Fibroblast of skin of left quadriceps (primary cell): ENCODE data around the gene P2RY2.

Experiments used
- DNase-seq, 2 experiments: peaks; one replicate each; pipeline ENCODE4 v3.0.0-alpha.2; 2013; ENCODE audit warnings: low read depth in 2 of 2

P2RY2 gene

DNA sequence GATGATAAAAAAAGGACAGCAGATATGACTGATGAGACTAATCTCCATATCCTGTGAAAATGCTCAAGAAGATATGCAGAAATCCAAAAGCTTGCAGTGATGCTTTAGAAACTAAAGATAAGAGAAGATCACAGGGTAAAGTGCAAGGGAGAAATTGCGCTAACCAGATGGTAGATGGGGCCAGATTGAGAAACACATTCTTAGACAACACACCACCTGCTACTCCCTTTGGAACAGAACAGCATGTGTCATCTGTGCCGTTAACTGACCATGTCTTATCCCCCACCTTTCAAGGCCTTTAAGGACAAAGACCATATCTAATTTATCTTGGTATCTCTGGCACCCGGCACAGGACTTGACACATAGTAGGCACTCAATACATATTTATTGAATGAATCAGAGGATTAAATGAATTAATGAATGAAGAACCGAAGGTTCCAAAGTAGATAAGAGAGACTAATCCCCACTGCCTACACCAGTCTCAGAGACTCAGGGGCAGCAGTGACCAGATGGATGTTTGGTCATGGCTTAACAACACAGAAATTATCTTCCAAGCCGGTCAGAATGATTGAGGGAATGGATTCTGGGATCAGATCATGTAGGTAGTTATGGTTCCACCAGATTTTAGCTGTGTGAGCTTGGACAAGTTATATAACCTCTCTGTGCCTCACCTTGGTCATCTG, 12.3 kb upstream of the P2RY2 start:
- DNase-seq, result no peak

DNA sequence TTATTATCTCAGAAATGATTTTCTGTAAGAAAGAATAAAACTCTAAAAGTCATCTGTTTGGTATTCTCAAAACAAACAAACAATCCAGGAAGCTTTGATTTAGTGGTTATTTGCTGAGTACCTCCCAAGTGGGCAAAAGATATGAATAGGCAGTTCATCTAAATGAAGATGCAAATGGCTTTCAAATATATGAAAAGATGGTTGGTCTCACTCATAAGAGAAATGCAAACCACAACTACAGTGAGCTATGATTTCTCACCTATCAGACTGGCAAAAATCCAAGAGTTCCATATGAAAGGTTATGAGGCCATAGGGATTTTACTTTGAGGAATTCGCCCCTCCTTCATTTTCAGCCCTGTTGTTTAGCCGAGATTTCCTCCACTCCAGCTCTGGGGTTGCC, 11.3 kb upstream of the P2RY2 start:
- no peak for DNase-seq

GRCh38 chr11:73209892-73210291, 8.2 kb upstream of the P2RY2 start:
- DNase-seq, result no peak

DNA sequence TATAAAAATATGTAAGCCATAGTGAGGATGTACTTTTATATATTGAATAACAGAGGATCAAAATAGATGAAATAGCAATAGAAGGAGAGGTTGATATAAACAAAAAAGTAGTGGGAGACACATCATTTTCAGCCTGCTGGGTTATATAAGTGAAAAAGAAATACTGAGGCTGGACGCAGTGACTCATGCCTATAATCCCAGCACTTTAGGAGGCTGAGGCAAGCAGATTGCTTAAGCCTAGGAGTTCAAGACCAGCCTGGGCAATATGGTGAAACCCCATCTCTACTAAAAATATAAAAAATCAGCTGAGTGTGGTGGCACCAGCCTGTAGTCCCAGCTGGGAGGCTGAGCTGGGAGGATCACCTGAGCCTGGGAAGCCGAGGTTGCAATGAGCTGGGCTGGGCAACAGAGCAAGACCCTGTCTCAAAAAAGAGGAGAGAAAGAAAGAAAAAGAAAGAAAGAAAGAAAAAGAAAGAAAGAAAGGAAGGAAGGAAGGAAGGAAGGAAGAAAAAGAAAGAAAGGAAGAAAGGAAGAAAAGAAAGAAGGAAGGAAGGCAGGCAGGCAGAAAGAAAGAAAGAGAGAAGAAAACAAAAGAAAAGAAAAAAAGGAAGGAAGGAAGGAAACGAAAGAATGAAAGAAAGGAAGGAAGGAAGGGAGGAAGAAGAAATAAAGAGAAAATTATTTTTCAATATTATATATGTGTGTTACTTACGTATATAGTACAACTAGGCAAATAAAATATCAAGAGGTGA, 7.0 kb upstream of the P2RY2 start:
- DNase-seq, result no peak

DNA sequence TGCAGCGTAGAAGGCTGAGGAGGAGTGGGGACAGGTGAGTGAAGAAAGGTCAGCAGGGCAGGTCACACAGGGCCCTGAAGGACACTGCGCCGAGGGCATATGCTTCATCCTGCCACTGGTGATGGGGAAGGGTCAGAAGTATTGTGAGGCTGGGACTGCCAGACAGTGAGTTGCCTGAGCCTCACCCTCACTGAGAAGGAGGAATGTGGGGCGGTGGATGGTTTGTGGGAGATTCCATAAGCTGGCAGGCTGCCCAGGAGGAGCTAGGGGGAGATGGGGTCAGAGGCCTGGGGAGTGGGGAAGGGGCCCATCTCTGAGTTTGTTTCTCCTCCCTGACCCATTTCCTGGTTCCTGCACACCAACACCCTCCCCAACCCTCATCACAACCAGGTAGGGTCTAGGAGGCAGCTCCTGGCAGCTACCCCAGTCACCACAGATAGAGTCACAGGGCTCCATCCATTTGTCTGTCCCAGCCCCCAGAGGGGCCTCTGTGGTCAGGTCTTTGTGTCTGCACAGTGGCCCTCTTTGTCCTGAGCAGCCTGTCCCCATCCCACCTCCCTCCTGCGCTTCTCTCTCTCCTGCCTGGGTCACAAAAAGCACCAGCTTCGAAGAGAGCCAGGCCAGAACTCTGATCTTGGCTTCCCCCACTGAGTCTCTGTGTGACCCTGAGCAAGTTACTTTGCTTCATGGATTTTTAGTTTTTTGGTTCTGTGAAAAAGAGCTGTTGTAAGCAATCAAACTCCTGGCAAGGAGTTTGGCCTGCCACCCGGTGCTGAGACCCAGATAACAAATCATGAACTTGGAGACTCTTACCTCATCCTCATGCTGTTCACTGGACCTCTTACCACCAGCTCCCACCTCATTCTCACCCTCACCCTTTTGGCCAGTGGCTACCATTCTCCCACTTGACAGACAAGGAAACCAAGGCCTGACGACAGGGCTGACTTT, 4.6 kb upstream of the P2RY2 start:
- DNase-seq, result no peak

DNA sequence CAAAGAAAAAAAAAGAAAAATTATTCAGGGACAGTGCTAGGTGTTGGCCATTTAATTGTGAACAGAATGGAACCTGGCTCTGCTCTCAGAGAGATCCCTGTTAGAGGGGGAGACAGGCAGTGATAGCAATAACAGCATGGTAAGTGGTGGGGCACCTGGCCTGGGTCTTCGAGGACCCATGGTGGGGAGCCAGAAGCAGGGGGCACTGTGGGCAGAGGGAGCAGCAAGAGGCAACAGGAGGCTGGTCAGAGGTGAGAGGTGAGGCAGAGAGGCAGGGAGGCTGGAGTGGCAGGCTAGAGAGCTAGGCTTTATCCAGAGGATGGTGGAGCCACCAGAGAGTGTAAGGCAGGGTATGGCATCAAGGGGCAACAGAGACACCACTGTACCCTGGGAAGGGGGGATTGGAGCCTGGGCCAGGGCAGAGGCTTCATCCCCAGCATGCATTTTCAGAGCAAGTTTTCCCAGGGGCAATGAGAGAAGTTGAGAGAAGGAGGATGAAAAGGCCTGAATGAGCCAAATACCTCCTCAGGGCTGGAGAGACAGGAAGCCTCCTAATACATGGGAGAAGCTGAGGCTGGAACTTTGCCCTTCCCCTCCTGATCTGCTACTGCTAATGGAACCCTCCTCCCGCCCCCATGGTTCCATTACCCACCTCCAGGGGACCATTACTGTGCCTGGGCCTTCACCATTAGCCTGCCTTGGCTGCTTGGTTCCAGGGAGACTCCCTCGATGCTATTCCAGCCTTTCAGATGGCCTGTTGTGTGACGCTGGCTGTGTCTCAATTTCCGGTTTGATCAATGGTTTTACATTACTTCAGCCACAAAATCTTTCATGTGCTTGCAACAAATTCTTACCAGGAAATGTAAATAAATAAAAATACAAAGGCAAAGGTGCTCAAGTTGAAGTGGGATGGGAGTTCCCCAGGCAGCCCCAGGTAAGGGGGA, 2.6 kb upstream of the P2RY2 start:
- DNase-seq, result no peak

DNA sequence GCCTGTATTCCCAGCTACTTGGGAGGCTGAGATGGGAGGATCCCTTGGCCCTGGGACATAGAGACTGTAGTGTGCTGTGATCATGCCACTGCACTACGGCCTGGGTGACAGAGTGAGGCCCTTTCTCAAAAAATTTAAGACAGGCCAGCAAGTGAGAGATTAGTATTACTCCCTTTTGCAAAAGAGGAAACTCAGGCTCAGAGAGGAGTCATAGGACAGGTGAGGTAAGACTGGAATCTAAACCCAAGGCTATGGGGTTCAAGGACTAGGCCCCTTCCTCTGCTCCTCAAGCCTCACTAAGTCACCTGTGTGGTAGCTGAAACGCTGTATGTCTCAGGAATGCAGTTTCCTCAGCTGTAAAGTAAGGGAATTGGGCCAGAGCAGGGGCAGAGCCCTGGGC, 1.6 kb upstream of the P2RY2 start:
- DNase-seq, result no peak

- DNase-seq, result no peak
Observed at GRCh38 chr11:73217131-73217809, 811 bp upstream of the P2RY2 start.

DNA sequence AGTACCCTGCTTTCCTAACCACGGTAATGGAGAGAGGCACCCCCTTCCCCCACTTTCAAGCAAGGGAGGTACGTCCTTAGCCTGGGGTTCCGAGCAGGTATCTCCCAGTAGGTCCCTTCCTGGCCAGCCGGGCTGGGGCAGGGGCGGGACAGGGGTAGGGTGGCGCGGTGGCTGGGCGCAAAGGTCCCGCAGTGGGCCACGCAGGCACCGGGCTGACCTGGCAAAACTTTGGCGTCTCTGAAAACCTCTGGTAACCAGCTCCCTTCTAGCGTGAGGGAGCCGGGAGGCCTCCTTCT, 323 bp upstream of the P2RY2 start:
- DNase-seq, result no peak

GRCh38 chr11:73218830-73219215, 742 bp downstream of the P2RY2 start:
- DNase-seq, result no peak

DNA sequence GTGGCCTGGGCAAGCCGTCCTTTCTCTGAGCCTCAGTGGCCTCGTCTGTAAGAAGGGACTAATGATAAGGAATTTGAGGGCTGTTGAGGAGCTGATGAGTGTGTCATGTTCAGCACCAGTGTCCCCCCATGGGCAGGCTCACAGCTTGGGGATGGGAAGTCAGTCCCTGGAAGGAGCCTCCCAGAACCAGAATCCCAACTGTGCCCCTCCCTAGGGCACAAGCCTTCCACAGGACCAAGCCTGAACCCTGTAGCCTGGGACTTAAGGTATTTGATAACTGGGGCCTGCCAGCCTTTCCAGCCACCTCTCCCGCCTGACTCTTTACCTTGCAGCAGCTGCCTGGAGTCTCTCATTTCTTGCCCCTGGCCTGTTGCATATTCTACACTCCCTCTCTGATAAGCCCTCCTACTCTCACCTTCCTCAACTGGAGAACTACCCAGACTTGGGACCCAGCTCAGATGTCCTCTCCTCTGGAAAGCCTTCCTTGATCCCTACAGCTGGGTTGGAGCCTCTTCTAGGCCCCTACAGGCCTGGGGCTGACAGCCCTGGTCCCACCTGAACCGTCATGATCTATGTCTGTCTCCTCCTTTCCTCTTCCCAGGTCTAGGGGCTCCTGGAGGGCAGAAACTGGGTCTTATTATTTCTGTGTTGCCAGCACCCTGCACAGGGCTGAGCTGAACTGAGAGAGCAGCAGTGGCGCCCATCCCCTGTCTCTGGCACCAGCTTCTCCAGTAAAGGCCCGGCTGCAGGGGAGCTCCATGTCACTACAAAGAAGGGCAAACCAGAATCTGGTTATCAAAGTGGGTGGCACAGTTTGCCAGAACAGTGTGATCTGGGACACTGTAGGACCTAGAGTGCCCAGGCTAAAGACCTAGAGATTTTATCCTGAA, 1.6 kb downstream of the P2RY2 start:
- no peak for DNase-seq

DNA sequence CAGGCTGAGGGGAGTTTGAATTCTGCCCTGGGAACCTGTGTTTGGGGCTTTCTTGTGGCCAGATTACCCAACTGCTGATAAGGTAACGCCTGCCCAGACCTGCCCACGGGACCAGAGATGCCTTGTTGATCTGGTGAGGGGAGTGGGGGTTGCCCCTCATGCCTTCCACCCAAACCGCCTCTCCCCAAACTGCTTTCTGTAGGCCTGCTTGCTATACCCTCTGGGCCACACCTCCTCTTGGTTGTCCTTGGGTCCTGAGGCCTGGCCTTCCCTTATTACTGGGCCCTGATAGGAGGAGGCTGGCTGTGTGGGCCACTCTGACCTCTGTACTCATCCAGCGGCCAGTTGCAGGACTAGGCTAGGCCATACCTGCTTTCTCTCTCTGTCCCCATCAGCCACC, 3.4 kb downstream of the P2RY2 start:
- DNase-seq, result no peak

DNA sequence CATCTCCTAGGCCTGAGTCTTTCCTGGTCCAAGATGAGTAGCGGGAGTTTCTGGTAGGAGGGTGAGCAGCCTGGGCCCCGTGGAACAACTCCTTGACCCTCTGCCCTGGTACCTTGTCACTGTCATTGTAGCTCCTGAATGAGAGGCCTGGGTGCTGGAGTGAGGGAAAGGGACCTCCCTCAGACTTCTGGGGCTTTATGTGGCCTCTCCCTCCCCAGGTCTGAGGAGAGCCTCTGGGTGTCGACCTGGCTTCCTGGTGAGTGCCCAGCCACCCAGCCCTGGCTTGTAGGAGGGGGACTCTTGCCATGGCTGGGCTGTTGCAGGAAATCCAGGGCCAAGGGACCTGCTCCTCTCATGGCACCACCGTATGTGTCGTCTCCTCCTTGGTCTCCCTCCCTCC, 3.9 kb downstream of the P2RY2 start:
- DNase-seq, result no peak

GRCh38 chr11:73223998-73224730, 6.1 kb downstream of the P2RY2 start:
- no peak for DNase-seq

- DNase-seq, result no peak
Observed at GRCh38 chr11:73225001-73225686, 7.1 kb downstream of the P2RY2 start.

GRCh38 chr11:73225851-73226250, 7.8 kb downstream of the P2RY2 start:
- DNase-seq, result no peak

GRCh38 chr11:73226297-73227006, 8.4 kb downstream of the P2RY2 start:
- no peak for DNase-seq
